WERI-Rb-1 (cell line): Measurements from ENCODE around the gene GPX3.

Experiments
- DNase-seq: peaks from one replicate; pipeline ENCODE4 v3.0.0-alpha.2; 2020
- H3K27ac ChIP-seq: fragments of 250-450 bp; sonication (Bioruptor Pico); 2 replicates; pipeline ENCODE4 v1.5.1; 2020; ENCODE audit warnings: mild to moderate bottlenecking, moderate library complexity
- H3K27me3 ChIP-seq: fragments of 250-450 bp; sonication (Bioruptor Pico); 2 replicates; pipeline ENCODE4 v1.5.1; 2021; ENCODE audit warnings: mild to moderate bottlenecking, low read depth, moderate library complexity; ENCODE audit not compliant: insufficient read depth, severe bottlenecking
- H3K36me3 ChIP-seq: fragments of 250-450 bp; sonication (Bioruptor Pico); 2 replicates; pipeline ENCODE4 v1.5.1; 2020; ENCODE audit warnings: mild to moderate bottlenecking, moderate library complexity
- H3K4me3 ChIP-seq: 2 replicates; pipeline ENCODE4 v1.5.1; 2011; ENCODE audit warnings: low read depth, mild to moderate bottlenecking, control low read depth, low read length
- H3K9me3 ChIP-seq: fragments of 250-450 bp; sonication (Bioruptor Pico); 2 replicates; pipeline ENCODE4 v1.5.1; 2021; ENCODE audit warnings: mild to moderate bottlenecking, moderate library complexity; ENCODE audit not compliant: severe bottlenecking
- CTCF ChIP-seq: IDR thresholded peaks from 2 replicates; pipeline ENCODE4 v1.5.1; 2011; ENCODE audit warnings: low read depth, mild to moderate bottlenecking, control low read depth, inconsistent platforms, low read length

GPX3 gene

GRCh38 chr5:151014680-151015343 lies 5.6 kb upstream of the GPX3 start:
- no peak overlapping the region for H3K4me3 ChIP-seq

GRCh38 chr5:151015974-151016587 lies 4.3 kb upstream of the GPX3 start:
- DNase-seq, result no peak
- no peak for TF ChIP-seq CTCF
- no peaks in the 10 kb centered on the region for H3K27me3 ChIP-seq
- H3K27ac ChIP-seq, result no peak overlapping the region
- no peaks in the 10 kb centered on the region for H3K9me3 ChIP-seq
- H3K36me3 ChIP-seq, result no peaks in the 10 kb centered on the region
- no peak overlapping the region for H3K4me3 ChIP-seq

More at GRCh38 chr5:151014680-151015343, 5.6 kb upstream of the GPX3 start:
- Histone ChIP-seq H3K9me3 (no peaks in the 10 kb centered on the region), H3K36me3 (no peaks in the 10 kb centered on the region), H3K27ac (no peak overlapping the region), H3K27me3 (no peaks in the 10 kb centered on the region)
- no peak for TF ChIP-seq CTCF
- no peak for DNase-seq

GRCh38 chr5:151016700-151017099 lies 3.7 kb upstream of the GPX3 start:
- H3K4me3 ChIP-seq, result no peak overlapping the region
- no peaks in the 10 kb centered on the region for H3K9me3 ChIP-seq
- no peaks in the 10 kb centered on the region for H3K36me3 ChIP-seq
- TF ChIP-seq CTCF, result no peak
- H3K27ac ChIP-seq, result no peak overlapping the region
- no peak for DNase-seq
- no peaks in the 10 kb centered on the region for H3K27me3 ChIP-seq

GRCh38 chr5:151017897-151018296 lies 2.5 kb upstream of the GPX3 start:
- H3K27me3 ChIP-seq, result no peaks in the 10 kb centered on the region
- H3K9me3 ChIP-seq, result no peaks in the 10 kb centered on the region
- TF ChIP-seq CTCF, result no peak
- no peak overlapping the region for H3K4me3 ChIP-seq
- no peak for DNase-seq
- H3K27ac ChIP-seq, result no peak overlapping the region
- H3K36me3 ChIP-seq, result no peaks in the 10 kb centered on the region

- no peak for TF ChIP-seq CTCF
- H3K27me3 ChIP-seq, result no peaks in the 10 kb centered on the region
- no peak for DNase-seq
- H3K9me3 ChIP-seq, result no peaks in the 10 kb centered on the region
- no peak overlapping the region for H3K27ac ChIP-seq
- no peak overlapping the region for H3K4me3 ChIP-seq
- no peaks in the 10 kb centered on the region for H3K36me3 ChIP-seq
Observed at GRCh38 chr5:151018846-151019245, 1.5 kb upstream of the GPX3 start.
